Measurements from ENCODE around the gene ARPP19. TPM values are rescaled to one million over a fixed set of nuclear protein-coding genes. Genes with fewer than 3 reads are reported as not detected.

The ARPP19 gene
- total RNA-seq, 6 experiments from 2014 or later = 116 to 142 (median 126) TPM

- peak within 1 kb of the TSS; percentile 96 for H3K4me3 Mint-ChIP-seq
- H3K27me3 Mint-ChIP-seq (ENCODE audit: insufficient read depth) = peaks cover 1% of the 10 kb centered on the region; the same call in 1 of the 2 replicates
- H3K9me3 Mint-ChIP-seq = no peaks in the 10 kb centered on the region
- peak; percentile 72 for DNase-seq
- H3K36me3 Mint-ChIP-seq (ENCODE audit: low read depth) = peaks cover 9% of the 10 kb centered on the region
- peak; percentile 5; the same call in 1 of the 2 replicates for TF ChIP-seq CTCF (IDR thresholded peaks at IDR 0.05)
- H3K4me1 Mint-ChIP-seq (ENCODE audit: low read depth) = peaks cover 50% of the 10 kb centered on the region
- peak within 1 kb of the TSS; percentile 89 for H3K27ac Mint-ChIP-seq
Measured at GRCh38 chr15:52528564-52529340, 40.1 kb downstream of the ARPP19 start, which contains the start of gene MYO5A. Gene MYO5A, minus strand, starts transcription at chr15:52528880. Its CDS starts 74 bp downstream, at chr15:52528806.

GRCh38 chr15:52527911-52528563 is 40.8 kb downstream of the ARPP19 start:
- H3K36me3 Mint-ChIP-seq (ENCODE audit: low read depth) = peaks cover 9% of the 10 kb centered on the region
- H3K27me3 Mint-ChIP-seq (ENCODE audit: insufficient read depth) = peaks cover 1% of the 10 kb centered on the region; the same call in 1 of the 2 replicates
- peak; percentile 21 for DNase-seq
- H3K4me1 Mint-ChIP-seq (ENCODE audit: low read depth) = peaks cover 57% of the 10 kb centered on the region
- no peak for TF ChIP-seq CTCF (IDR thresholded peaks at IDR 0.05)
- H3K9me3 Mint-ChIP-seq = no peaks in the 10 kb centered on the region
- peak overlapping the region; percentile 89 for H3K27ac Mint-ChIP-seq
- H3K4me3 Mint-ChIP-seq = peak overlapping the region; percentile 96

- peak overlapping the region; percentile 89; the same call in 1 of the 2 replicates for H3K27ac Mint-ChIP-seq
- peaks cover 9% of the 10 kb centered on the region for H3K36me3 Mint-ChIP-seq (ENCODE audit: low read depth)
Measured at GRCh38 chr15:52527196-52527910, 41.5 kb downstream of the ARPP19 start.

GRCh38 chr15:52524223-52525136 is 44.4 kb downstream of the ARPP19 start:
- Mint-ChIP-seq H3K9me3 (no peaks in the 10 kb centered on the region), H3K4me1 (ENCODE audit: low read depth) (peaks cover 59% of the 10 kb centered on the region), H3K27ac (peak overlapping the region; percentile 39; the same call in 1 of the 2 replicates), H3K4me3 (no peak overlapping the region), H3K36me3 (ENCODE audit: low read depth) (peaks cover 14% of the 10 kb centered on the region), H3K27me3 (ENCODE audit: insufficient read depth) (no peaks in the 10 kb centered on the region)
- no peak for DNase-seq
- no peak for TF ChIP-seq CTCF (IDR thresholded peaks at IDR 0.05)

More at GRCh38 chr15:52527196-52527910, 41.5 kb downstream of the ARPP19 start:
- peak overlapping the region; percentile 96 for H3K4me3 Mint-ChIP-seq
- peaks cover 61% of the 10 kb centered on the region for H3K4me1 Mint-ChIP-seq (ENCODE audit: low read depth)
- H3K27me3 Mint-ChIP-seq (ENCODE audit: insufficient read depth) = peaks cover 1% of the 10 kb centered on the region; the same call in 1 of the 2 replicates
- no peak for TF ChIP-seq CTCF (IDR thresholded peaks at IDR 0.05)
- DNase-seq = no peak
- H3K9me3 Mint-ChIP-seq = no peaks in the 10 kb centered on the region

Measured in HFFc6 (cell line).